AG09309 (cell line): ENCODE results near the gene TULP1.

Experiments used
- DNase-seq: peaks from one replicate; pipeline ENCODE4 v3.0.0-alpha.2; 2010; ENCODE audit warnings: low read depth
- H3K4me3 ChIP-seq: 2 replicates; pipeline ENCODE4 v1.5.1; 2011; ENCODE audit warnings: mild to moderate bottlenecking, low read depth, low read length, moderate library complexity; ENCODE audit not compliant: control insufficient read depth
- CTCF ChIP-seq: IDR thresholded peaks from 2 replicates; pipeline ENCODE4 v1.5.1; 2011; ENCODE audit warnings: mild to moderate bottlenecking, low read depth, low read length, inconsistent platforms; ENCODE audit not compliant: insufficient read depth, control insufficient read depth; ENCODE audit errors: missing control alignments

Gene TULP1

GRCh38 chr6:35512740-35513139 is at the start of gene TULP1:
TULP1 (minus strand) TSS chr6:35512896; CDS start chr6:35512858, 38 bp downstream.
- no peak for DNase-seq
- TF ChIP-seq CTCF, result no peak
- H3K4me3 ChIP-seq, result no peak within 1 kb of the TSS

GRCh38 chr6:35562060-35562459 is 49.4 kb upstream of the TULP1 start:
- DNase-seq, result no peak

GRCh38 chr6:35561113-35561512 is 48.4 kb upstream of the TULP1 start:
- TF ChIP-seq CTCF, result no peak
- no peak for DNase-seq
- no peak overlapping the region for H3K4me3 ChIP-seq

More at GRCh38 chr6:35562060-35562459, 49.4 kb upstream of the TULP1 start:
- TF ChIP-seq CTCF, result no peak
- no peak overlapping the region for H3K4me3 ChIP-seq

GRCh38 chr6:35558571-35558970 is 45.9 kb upstream of the TULP1 start:
- no peak for DNase-seq
- H3K4me3 ChIP-seq, result no peak overlapping the region
- no peak for TF ChIP-seq CTCF

GRCh38 chr6:35557239-35557638 is 44.5 kb upstream of the TULP1 start:
- H3K4me3 ChIP-seq, result no peak overlapping the region
- TF ChIP-seq CTCF, result no peak
- no peak for DNase-seq

- no peak for TF ChIP-seq CTCF
- DNase-seq, result no peak
- no peak overlapping the region for H3K4me3 ChIP-seq
Observed at GRCh38 chr6:35554811-35555210, 42.1 kb upstream of the TULP1 start.

- no peak for DNase-seq
- H3K4me3 ChIP-seq, result no peak overlapping the region
- no peak for TF ChIP-seq CTCF
Observed at GRCh38 chr6:35553315-35553714, 40.6 kb upstream of the TULP1 start.
